K562 (cell line): ENCODE measurements around the gene FBN3. TPM values are rescaled to one million over a fixed set of nuclear protein-coding genes. Genes with fewer than 3 reads are reported as not detected.
A peak's percentile ranks its signal among the peaks of the same experiment; 100 is the strongest.

Experiments used
- CBX1 ChIP-seq: sonication (generic); IDR thresholded peaks from 2 replicates; pipeline ENCODE4 v1.6.1; 2016; ENCODE audit warnings: antibody characterized with exemption, low read depth, mild to moderate bottlenecking
- MLLT1 ChIP-seq, 2 experiments: fragments of 450-650 bp; IDR thresholded peaks; 2 replicates each; pipeline ENCODE4 v1.6.1; 2016
- NCOA4 ChIP-seq: fragments of 450-650 bp; IDR thresholded peaks from 2 replicates; pipeline ENCODE4 v1.6.1; 2018; ENCODE audit warnings: mild to moderate bottlenecking; ENCODE audit not compliant: partially characterized antibody
- NEUROD1 ChIP-seq: fragments of 150-350 bp; IDR thresholded peaks from 2 replicates; pipeline ENCODE4 v1.6.1; 2014; ENCODE audit warnings: borderline replicate concordance, low read length, low read depth; ENCODE audit not compliant: partially characterized antibody
- PRDM10 ChIP-seq: fragments of 450-650 bp; IDR thresholded peaks from 2 replicates; pipeline ENCODE4 v1.6.1; 2018; ENCODE audit not compliant: partially characterized antibody
- SOX6 ChIP-seq: fragments of 450-650 bp; IDR thresholded peaks from 2 replicates; pipeline ENCODE4 v1.6.1; 2014; ENCODE audit warnings: mild to moderate bottlenecking
- ZBTB17 ChIP-seq: fragments of 450-650 bp; formaldehyde crosslinking; IDR thresholded peaks from 2 replicates; pipeline ENCODE4 v1.4.0; 2020; ENCODE audit warnings: mild to moderate bottlenecking
- ZEB2 ChIP-seq: fragments of 450-650 bp; IDR thresholded peaks from 2 replicates; pipeline ENCODE4 v1.6.1; 2016
- ZNF232 ChIP-seq: sonication (generic); formaldehyde crosslinking; IDR thresholded peaks from 2 replicates; pipeline ENCODE4 v1.8.0; 2022; ENCODE audit warnings: mild to moderate bottlenecking, missing genetic modification reagents
- ZNF280A ChIP-seq: fragments of 450-650 bp; IDR thresholded peaks from 2 replicates; pipeline ENCODE4 v1.6.1; 2018; ENCODE audit warnings: mild to moderate bottlenecking, low read depth; ENCODE audit not compliant: partially characterized antibody
- ZNF764 ChIP-seq: fragments of 250-450 bp; sonication (Bioruptor Pico); IDR thresholded peaks from 2 replicates; pipeline ENCODE4 v1.4.0; 2020; ENCODE audit warnings: low read depth, mild to moderate bottlenecking, moderate library complexity
- polyA plus RNA-seq, 8 experiments: library from polyadenylated mRNA; depleted of rRNA in 4 of 8; stranded (reverse) in 5 of 8; unstranded in 3 of 8; fragments of >200 nt; fragmentation: Nextera tagmentation in 2 of 8; fragmentation: Illumina TruSeq in 1 of 8; extraction: Ambion mirVana in 2 of 8; extraction: Trizol in 1 of 8; gene quantifications; 2 replicates each; pipeline versions ENCODE4 v1.2.1 to v1.2.3, GENCODE V29; 2011 to 2014; ENCODE audit warnings: inconsistent platforms in 1 of 8, missing spikeins in 1 of 8
- total RNA-seq, 7 experiments: library from RNA; depleted of rRNA in 6 of 7; stranded (reverse); fragments of >200 nt in 6 of 7; fragmentation: Illumina TruSeq in 2 of 7; extraction: Trizol in 2 of 7; gene quantifications; 2 replicates each; pipeline versions ENCODE4 v1.2.1 to v1.2.3, GENCODE V29; 2011 to 2021; ENCODE audit warnings: low replicate concordance in 1 of 7
- TF ChIP-seq, protein P1 (sequence below), 3 experiments: fragments of 200-800 bp in 1 of 3; fragments of 250-450 bp in 1 of 3; fragments of 450-650 bp in 1 of 3; sonication (Bioruptor Pico) in 1 of 3; sonication (Bioruptor generic) in 1 of 3; formaldehyde crosslinking in 1 of 3; IDR thresholded peaks; 2 replicates each; pipeline versions ENCODE4 v1.6.1 to v1.8.0; 2016 to 2022; ENCODE audit warnings: mild to moderate bottlenecking in 2 of 3, missing genetic modification characterization in 2 of 3, missing compliant biosample characterization in 1 of 3, moderate library complexity in 1 of 3

FBN3 gene
- total and polyA plus RNA-seq, 9 of the 15 experiments (the other 6 are each of a cell fraction or from before 2014, with no cell fraction given): under 0.01 to 0.29 (median 0.01) TPM; not detected in 4

DNA sequence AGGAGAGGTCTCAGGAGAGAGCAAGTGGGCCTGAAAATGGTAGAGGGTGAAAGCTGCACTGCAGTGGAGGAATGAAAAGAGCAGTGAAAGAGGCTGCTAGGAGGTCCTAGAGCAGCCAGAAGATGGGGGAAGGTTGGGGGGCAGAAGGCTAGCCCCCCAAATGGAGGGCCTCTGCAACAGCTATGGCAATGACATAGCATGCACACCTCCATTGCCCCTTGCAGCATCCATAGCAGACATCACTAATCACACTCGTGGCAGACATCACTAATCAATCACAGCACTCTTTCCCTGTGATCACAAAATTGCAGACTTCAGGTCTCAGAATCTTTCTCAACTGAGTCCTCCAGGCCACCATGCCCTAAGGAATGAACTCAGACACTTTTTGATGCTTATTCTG, 74.9 kb downstream of the FBN3 start (continued):
- TF ChIP-seq, protein P1, sequence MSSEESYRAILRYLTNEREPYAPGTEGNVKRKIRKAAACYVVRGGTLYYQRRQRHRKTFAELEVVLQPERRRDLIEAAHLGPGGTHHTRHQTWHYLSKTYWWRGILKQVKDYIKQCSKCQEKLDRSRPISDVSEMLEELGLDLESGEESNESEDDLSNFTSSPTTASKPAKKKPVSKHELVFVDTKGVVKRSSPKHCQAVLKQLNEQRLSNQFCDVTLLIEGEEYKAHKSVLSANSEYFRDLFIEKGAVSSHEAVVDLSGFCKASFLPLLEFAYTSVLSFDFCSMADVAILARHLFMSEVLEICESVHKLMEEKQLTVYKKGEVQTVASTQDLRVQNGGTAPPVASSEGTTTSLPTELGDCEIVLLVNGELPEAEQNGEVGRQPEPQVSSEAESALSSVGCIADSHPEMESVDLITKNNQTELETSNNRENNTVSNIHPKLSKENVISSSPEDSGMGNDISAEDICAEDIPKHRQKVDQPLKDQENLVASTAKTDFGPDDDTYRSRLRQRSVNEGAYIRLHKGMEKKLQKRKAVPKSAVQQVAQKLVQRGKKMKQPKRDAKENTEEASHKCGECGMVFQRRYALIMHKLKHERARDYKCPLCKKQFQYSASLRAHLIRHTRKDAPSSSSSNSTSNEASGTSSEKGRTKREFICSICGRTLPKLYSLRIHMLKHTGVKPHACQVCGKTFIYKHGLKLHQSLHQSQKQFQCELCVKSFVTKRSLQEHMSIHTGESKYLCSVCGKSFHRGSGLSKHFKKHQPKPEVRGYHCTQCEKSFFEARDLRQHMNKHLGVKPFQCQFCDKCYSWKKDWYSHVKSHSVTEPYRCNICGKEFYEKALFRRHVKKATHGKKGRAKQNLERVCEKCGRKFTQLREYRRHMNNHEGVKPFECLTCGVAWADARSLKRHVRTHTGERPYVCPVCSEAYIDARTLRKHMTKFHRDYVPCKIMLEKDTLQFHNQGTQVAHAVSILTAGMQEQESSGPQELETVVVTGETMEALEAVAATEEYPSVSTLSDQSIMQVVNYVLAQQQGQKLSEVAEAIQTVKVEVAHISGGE (CRISPR knock-in tag; IDR thresholded peaks at IDR 0.05): no peak
- TF ChIP-seq SOX6: no peak
- no peak for TF ChIP-seq ZNF232 (CRISPR knock-in tag)
- peak; percentile 72 for TF ChIP-seq ZNF280A
- TF ChIP-seq NEUROD1: no peak
- no peak for TF ChIP-seq ZNF764 (CRISPR knock-in tag)
- TF ChIP-seq CBX1: peak; percentile 70; the same call in 1 of the 2 replicates
- TF ChIP-seq NCOA4: peak; percentile 66
- peak; percentile 45; the same call in 1 of the 2 replicates for TF ChIP-seq ZEB2
- peak in 1 of 2 experiments; percentile 99; a peak in 2 of 4 replicates for TF ChIP-seq MLLT1 (IDR thresholded peaks at IDR 0.05)
- TF ChIP-seq ZBTB17 (CRISPR knock-in tag): peak; percentile 99
- no peak for TF ChIP-seq PRDM10
